H1 (cell line): ENCODE results near the gene LIMS1. TPM values are rescaled to one million over a fixed set of nuclear protein-coding genes. Genes with fewer than 3 reads are reported as not detected.

Experiments
- CREB1 ChIP-seq: IDR thresholded peaks from 2 replicates; pipeline ENCODE4 v1.6.1; 2012; ENCODE audit warnings: inconsistent platforms
- SP4 ChIP-seq: IDR thresholded peaks from 2 replicates; pipeline ENCODE4 v1.6.1; 2012; ENCODE audit warnings: low read length, inconsistent platforms
- polyA plus RNA-seq, 7 experiments: library from polyadenylated mRNA; depleted of rRNA in 3 of 7; stranded (reverse) in 5 of 7; unstranded in 2 of 7; fragments of >200 nt in 5 of 7; fragments of 200-250 nt in 2 of 7; gene quantifications; 1 replicate in 5 of 7; 2 replicates in 1 of 7; 4 replicates in 1 of 7; pipeline versions ENCODE4 v1.2.1 to v1.2.3, GENCODE V29; 2011 to 2013; ENCODE audit warnings: missing spikeins in 2 of 7, mixed read lengths in 2 of 7
- total RNA-seq: library from RNA; stranded (reverse); fragmentation: NEBNext Ultra II Directional; extraction: Animal tissue kit (Norgen Biotek cat#: 25700); gene quantifications from 2 replicates; pipeline ENCODE4 v1.2.1, GENCODE V29; 2021
- TF ChIP-seq, protein P1 (sequence below): fragments of 300-600 bp; sonication (generic); IDR thresholded peaks from 2 replicates; pipeline ENCODE4 v1.7.1; 2012; ENCODE audit warnings: low read length, moderate library complexity, mild to moderate bottlenecking, inconsistent platforms; ENCODE audit not compliant: insufficient replicate concordance

Gene LIMS1
- total and polyA plus RNA-seq, 2 of the 8 experiments (the other 6 are each of a cell fraction or from before 2014, with no cell fraction given) = 24.1 to 36.7 TPM

DNA sequence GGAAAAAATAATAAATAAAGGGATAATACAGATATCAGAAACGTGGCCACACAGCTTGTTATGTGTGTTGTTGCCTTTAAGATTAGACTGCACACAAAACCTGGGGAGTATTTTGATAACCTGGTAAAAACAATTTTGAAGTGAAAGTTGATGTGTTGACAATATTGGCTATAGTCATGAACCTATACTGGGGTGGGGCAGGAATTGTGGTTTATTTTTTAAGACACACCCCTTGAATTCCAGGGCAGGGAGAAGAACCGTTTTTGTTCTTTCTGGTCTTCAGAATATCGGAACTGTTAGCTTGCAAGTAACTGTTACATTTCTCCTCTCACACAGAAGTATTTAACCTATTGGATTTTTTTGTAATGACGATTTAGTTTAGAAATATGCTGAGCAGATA, 80.4 kb downstream of the LIMS1 start (continued):
- TF ChIP-seq, protein P1, sequence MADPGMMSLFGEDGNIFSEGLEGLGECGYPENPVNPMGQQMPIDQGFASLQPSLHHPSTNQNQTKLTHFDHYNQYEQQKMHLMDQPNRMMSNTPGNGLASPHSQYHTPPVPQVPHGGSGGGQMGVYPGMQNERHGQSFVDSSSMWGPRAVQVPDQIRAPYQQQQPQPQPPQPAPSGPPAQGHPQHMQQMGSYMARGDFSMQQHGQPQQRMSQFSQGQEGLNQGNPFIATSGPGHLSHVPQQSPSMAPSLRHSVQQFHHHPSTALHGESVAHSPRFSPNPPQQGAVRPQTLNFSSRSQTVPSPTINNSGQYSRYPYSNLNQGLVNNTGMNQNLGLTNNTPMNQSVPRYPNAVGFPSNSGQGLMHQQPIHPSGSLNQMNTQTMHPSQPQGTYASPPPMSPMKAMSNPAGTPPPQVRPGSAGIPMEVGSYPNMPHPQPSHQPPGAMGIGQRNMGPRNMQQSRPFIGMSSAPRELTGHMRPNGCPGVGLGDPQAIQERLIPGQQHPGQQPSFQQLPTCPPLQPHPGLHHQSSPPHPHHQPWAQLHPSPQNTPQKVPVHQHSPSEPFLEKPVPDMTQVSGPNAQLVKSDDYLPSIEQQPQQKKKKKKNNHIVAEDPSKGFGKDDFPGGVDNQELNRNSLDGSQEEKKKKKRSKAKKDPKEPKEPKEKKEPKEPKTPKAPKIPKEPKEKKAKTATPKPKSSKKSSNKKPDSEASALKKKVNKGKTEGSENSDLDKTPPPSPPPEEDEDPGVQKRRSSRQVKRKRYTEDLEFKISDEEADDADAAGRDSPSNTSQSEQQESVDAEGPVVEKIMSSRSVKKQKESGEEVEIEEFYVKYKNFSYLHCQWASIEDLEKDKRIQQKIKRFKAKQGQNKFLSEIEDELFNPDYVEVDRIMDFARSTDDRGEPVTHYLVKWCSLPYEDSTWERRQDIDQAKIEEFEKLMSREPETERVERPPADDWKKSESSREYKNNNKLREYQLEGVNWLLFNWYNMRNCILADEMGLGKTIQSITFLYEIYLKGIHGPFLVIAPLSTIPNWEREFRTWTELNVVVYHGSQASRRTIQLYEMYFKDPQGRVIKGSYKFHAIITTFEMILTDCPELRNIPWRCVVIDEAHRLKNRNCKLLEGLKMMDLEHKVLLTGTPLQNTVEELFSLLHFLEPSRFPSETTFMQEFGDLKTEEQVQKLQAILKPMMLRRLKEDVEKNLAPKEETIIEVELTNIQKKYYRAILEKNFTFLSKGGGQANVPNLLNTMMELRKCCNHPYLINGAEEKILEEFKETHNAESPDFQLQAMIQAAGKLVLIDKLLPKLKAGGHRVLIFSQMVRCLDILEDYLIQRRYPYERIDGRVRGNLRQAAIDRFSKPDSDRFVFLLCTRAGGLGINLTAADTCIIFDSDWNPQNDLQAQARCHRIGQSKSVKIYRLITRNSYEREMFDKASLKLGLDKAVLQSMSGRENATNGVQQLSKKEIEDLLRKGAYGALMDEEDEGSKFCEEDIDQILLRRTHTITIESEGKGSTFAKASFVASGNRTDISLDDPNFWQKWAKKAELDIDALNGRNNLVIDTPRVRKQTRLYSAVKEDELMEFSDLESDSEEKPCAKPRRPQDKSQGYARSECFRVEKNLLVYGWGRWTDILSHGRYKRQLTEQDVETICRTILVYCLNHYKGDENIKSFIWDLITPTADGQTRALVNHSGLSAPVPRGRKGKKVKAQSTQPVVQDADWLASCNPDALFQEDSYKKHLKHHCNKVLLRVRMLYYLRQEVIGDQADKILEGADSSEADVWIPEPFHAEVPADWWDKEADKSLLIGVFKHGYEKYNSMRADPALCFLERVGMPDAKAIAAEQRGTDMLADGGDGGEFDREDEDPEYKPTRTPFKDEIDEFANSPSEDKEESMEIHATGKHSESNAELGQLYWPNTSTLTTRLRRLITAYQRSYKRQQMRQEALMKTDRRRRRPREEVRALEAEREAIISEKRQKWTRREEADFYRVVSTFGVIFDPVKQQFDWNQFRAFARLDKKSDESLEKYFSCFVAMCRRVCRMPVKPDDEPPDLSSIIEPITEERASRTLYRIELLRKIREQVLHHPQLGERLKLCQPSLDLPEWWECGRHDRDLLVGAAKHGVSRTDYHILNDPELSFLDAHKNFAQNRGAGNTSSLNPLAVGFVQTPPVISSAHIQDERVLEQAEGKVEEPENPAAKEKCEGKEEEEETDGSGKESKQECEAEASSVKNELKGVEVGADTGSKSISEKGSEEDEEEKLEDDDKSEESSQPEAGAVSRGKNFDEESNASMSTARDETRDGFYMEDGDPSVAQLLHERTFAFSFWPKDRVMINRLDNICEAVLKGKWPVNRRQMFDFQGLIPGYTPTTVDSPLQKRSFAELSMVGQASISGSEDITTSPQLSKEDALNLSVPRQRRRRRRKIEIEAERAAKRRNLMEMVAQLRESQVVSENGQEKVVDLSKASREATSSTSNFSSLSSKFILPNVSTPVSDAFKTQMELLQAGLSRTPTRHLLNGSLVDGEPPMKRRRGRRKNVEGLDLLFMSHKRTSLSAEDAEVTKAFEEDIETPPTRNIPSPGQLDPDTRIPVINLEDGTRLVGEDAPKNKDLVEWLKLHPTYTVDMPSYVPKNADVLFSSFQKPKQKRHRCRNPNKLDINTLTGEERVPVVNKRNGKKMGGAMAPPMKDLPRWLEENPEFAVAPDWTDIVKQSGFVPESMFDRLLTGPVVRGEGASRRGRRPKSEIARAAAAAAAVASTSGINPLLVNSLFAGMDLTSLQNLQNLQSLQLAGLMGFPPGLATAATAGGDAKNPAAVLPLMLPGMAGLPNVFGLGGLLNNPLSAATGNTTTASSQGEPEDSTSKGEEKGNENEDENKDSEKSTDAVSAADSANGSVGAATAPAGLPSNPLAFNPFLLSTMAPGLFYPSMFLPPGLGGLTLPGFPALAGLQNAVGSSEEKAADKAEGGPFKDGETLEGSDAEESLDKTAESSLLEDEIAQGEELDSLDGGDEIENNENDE = no peak
- TF ChIP-seq SP4 (no peak), CREB1 (no peak)
